HG02970 (cell line): ENCODE data around the gene PLA2G12B.
"Not testable (repeated sequence)": the region's sequence is repeated elsewhere in the genome, so short reads cannot be mapped to it uniquely, and the experiment has no call there.

ENCODE experiments used
- ATAC-seq: cut with Tn5 transposase; IDR thresholded peaks from one replicate; pipeline ENCODE4 v1.9.1; 2021; ENCODE audit warnings: mild to moderate bottlenecking, moderate library complexity, moderate number of reproducible peaks; ENCODE audit not compliant: unreplicated experiment, low FRiP score

Gene PLA2G12B, protein sequence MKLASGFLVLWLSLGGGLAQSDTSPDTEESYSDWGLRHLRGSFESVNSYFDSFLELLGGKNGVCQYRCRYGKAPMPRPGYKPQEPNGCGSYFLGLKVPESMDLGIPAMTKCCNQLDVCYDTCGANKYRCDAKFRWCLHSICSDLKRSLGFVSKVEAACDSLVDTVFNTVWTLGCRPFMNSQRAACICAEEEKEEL

DNA sequence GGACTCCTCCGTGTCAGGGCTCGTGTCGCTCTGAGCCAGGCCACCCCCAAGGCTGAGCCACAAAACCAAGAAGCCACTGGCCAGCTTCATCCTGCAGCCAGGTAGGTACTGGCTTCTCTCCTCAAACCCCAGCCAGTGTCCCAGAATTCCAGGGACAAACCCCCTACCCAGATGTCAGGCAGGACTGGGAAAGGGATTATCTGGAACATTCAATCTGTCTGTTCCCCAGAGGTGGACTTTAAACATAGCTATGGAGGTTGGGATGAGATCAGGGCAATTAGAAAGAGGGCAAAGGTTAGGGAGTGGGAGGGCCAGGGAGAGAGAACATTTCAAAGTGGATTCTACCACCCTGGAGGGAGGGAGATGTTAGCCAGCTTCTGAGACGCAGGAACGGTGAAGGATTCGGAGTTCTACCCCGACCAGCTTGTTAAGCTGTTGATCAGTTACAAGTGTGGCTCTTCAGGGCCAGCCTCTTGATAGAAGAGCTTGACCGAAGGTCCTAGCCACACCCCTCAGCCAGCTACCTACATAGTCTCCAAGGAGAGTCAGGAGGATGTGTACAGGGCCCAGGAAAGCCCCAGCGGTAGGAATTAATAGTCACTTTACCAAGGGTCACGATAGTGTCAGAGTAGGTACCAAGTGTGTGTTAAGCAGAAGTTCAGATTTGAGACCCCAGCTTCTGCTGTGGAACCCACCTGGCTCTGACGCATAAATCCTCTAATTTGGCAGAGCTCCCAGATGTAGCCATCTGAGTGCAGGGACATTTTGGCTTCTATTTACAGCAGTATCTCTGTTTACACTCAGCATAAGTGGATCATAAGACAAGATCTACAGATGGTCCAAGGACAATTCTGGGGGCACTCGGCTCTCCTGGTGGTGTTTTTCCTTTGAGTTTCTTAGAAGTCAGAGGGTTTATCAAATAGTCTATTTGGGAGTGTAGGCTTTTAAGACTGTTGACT, at the start of gene PLA2G12B:
PLA2G12B (minus strand) TSS at position 211 of the 959 bp plus-strand sequence; CDS start at position 90, 121 bp downstream.
- no peak for ATAC-seq

DNA sequence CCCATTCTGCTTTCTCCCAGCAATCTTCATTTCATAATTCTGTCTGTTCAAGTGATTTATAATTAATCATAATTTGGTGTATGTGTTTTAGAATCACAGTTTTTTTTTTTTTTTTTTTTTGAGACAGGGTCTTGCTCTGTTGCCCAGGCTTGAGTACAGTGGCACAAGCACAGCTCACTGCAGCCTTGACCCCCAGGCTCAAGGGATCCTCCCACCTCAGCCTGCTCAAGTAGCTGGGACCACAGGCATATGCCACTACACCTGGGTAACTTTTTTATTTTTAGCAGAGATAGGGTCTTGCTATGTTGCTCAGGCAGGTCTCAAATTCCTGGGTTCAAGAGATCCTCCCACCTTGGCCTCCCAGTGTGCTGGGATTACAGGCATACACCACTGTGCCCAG, 49.2 kb upstream of the PLA2G12B start:
- ATAC-seq, result no peak

DNA sequence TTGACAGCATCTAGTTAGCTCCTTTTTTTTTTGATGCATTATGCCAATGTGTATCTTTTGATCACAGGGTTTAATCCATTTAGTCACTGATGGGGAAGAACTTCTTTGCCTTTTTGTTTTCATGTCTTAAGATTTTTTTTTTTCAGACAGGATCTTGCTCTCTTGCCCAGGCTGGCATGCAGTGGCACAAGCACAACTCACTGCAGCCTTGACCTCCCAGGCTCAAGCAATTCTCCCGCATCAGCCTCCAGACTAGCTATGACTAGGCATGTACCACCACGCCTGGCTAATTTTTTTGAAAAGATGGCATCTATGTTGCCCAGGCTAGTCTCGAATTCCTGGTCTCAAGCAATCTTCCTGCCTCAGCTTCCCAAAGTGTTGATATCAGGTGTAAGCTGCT, 46.4 kb upstream of the PLA2G12B start:
- no peak for ATAC-seq

DNA sequence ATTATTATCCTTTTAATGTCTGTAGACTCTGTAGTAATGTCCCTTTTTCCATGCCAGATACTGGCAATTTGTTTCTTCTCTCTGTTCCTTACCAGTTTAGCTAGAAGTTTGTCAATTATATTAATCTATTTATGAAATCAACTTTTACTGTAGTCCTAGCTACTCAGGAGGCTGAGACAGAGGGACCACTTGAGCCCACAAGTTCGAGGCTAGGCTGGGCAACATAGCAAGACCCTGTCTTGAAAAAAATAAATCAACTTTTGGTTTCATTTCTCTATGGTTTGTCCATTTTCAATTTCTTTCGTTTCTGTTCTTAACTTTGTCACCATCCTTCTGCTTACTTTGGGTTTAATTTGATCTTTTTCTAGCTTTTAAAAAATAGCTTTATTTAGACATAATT, 42.5 kb upstream of the PLA2G12B start:
- ATAC-seq, result no peak

DNA sequence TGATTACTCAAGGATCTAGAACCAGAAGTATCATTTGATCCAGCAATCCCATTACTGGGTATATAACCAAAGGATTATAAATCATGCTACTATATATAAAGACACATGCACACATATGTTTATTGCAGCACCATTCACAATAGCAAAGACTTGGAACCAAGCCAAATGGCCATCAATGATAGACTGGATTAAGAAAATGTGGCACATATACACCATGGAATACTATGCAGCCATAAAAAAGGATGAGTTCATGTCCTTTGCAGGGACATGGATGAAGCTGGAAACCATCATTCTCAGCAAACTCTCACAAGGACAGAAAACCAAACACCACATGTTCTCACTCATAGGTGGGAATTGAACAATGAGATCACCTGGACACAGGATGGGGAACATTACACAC, 40.9 kb upstream of the PLA2G12B start:
- not testable (repeated sequence) for ATAC-seq

DNA sequence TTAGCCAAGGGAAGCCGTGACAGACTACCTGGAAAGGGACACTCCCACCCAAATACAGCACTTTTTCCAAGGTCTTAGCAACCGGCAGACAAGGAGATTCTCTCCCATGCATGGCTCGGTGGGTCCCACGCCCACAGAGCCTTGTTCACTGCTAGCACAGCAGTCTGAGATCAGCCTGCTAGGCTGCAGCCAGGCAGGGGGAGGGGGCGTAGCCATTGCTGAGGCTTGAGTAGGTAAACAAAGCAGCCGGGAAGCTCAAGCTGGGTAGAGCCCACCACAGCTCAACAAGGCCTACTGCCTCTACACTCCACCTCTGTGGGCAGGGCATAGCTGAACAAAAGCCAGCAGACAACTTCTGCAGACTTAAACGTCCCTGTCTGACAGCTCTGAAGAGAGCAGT, 35.2 kb upstream of the PLA2G12B start:
- not testable (repeated sequence) for ATAC-seq

DNA sequence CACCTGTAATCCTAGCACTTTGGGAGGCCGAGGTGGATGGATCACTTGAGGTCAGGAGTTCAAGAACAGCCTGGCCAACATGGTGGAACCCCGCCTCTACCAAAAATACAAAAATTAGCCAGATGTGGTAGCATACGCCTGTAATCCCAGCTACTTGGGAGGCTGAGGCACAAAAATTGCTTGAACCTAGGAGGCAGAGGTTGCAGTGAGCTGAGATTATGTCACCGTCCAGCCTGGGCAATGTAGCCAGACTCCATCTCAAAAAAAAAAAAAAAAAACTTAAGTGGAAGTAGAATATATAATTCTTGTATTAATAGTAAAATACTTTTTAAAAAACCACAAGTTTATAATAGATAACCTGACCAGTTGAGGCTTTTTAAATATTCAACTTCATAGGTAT, 30.0 kb upstream of the PLA2G12B start:
- ATAC-seq, result not testable (repeated sequence)

DNA sequence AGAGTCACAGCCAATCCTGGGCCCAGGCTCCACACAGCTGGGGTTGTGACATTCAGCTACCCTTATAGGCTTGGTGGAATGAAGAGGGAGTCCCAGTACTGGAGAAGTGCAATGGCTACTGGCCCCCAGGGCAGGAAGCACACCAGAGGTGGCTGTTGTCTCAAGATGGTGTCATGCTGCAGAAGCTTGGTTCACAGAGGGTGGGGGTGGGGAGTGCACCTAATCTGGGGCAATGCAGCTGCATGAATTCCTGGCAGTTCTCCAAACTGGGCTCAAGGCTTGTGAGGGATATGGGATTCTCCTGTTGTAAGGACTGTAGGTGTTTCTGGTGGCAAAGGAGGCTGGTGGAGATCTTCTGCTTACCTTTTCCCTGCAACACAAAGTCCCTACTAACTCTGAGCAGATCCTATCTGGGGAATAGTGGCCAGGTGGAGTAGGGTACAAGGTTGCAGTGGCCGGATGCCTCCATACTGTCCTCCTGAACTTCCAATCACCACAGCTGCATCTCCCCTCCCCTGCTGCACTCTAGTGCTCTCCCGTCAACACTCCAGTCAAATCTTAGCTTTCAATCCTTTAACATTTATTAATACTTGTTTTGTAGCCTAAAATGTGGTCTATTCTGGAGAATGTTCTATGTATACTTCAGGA, 27.4 kb upstream of the PLA2G12B start:
- no peak for ATAC-seq

DNA sequence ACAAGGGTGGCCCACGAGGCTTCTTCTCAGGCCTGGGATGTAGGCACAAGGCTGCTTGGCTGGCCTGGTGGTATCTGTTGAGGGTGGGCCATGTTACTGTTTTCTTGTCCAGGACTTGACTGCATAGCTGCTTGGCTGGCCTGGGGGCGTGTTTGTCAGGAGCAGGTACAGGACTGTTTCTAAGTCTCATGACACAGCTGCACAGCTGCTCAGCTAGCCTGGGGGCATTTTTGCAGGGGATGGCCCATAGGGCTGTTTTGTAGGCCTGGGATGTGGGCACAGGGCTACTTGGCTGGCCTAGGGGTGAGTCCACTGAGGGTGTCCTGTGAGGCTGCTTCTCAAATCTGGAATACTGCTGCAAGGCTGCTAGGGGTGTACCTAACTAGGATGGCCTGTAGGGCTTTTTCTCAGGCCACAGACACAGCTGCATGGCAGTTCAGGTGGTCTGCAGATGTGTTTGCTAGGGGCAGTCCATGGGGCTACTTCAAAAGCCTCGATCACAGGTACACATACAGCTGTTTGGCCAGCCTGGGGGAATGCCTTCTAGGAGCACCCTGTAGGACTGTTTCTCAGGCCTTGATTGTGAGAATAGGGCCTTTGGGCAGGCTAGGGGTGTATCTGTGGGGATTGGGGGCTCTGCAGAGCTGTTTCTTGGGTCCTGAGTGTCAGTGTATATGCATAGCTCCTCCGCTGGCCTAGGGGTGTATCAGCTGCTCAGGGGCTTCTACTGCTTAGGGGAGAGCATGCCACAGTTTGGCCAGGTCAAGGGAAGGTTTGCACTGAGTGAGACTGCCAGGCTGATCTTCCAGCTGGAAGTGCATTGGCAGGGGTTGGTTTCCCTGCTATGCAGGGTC, 26.6 kb upstream of the PLA2G12B start:
- no peak for ATAC-seq

DNA sequence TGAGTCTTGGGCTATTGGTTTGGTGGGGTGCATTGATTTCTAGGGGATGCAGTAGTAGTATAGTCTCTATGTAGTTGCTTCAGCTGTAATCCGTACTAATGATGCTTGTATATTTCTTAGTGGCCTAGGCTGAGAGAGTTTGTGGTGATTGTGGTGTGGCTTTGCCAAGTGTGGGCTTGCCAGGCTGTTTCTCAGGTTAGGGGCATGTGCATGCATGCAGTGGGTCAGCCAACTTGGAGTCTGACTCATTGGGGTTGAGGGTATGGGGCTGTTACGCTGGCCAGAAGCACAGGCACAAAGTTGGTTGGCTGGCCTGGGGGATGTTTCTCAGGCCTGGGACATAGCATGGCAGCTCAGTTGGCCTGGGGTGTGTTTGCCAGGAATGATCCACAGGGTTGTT, 25.7 kb upstream of the PLA2G12B start:
- no peak for ATAC-seq

DNA sequence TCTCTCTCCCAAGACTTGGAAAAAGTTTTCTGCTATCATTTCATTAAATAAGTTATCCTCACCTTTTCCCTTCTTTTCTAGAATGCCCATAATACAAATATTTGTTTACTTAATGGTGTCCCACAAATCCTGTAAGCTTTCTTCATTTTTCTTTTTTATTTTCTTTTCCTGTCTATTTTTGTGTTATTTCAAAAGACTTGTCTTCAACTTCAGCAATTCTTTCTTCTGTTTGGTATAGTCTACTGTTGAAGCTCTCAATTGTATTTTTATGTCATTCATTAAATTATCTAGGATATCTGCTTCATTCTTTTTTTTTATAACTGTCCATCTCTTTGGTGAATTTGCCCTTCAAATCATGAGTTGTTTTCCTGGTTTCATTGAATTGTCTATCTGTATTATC, 25.1 kb upstream of the PLA2G12B start:
- ATAC-seq, result no peak

DNA sequence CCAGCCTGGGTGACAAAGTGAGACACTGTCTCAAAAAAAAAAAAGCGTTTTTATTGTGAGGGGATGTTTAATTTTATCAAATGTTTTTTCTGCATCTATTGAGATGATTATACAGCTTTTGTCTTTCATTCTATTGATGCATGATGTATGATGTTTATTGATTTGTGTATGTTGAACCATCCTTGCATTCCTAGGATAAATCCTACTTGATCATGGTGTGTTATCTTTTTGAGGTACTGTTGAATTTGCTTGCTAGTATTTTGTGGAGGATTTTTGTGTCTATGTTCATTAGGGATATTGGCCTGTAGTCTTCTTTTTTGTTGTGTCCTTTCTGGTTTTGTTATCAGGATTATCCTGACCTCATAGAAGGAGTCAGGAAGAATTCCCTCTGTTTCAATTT, 22.3 kb upstream of the PLA2G12B start:
- ATAC-seq, result no peak

DNA sequence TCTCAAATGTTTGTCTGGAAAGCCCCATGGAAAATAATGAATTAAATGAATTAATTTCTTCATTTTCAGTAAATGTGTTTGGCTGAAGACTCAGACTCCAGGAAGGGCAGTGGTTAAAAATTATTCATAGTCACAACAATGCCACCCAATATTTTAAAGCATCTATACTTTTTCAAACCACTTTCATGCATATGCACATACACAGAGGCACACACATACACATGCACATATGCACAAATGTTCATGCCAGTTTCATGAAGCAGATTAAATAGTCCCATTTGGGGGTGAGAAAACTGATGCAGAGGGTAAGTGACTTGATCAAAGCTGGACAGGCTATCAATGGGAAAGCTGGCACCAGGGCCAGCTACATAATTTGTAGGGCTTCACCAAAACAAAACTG, 1.4 kb upstream of the PLA2G12B start:
- ATAC-seq, result no peak

DNA sequence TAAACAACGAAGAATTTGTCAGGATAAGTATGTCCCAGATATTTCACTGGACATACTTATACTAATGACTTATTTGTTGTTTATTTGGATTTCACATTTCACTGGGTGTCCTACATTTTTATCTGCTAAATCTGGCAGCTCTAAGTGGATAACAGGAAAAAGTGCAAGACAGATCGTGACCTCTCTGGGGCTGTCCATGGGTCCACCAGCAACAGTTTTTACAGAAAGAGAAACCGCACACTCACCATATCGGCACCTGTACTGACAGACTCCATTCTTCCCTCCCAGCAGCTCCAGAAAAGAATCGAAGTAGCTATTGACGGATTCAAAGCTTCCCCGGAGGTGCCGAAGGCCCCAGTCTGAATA, 393 bp downstream of the PLA2G12B start:
- no peak for ATAC-seq

DNA sequence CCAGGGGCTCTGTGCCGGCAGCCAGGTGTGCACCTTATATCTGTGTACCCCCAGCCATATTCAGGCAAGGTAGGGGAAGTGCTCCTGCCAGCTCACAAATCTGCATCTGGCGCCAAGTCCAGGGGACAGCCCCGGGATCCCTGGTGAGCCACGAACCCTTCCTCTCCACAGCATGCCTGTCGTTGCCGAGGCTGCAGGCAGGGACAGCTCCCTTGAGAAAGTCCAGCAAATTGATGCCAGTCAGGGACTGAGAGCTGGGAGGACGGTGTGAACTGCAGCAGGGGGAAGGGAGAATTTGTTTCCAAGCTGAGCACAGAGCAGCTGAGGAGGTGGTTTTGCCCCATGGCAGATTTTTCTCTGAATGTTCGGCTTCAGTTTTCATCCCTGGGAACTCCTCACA, 919 bp downstream of the PLA2G12B start:
- no peak for ATAC-seq

DNA sequence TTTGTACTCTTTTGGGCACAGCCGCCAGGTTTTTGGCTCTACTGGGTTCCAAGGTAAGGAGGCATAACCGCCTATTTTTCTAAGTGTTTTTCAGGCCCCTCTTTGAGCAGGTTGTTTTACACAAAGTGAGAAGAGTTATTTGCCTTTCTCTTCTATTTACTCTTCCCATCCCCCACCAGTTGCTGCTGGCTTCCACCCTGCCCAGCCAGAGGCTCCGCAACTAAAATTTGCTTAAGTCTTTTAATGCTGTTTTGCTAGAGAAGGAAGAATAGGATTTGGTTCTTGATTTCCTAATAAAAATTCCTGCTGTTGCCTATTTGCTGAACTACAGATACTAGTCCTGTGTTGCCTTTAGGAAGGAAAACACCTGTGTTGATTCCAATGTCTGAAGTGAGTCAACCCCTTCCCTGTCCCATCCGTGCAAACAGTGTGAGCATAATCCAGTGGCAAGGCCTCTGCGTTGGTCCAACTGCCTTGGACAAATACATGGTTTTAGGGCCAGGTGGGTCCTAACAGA, 1.9 kb downstream of the PLA2G12B start:
- no peak for ATAC-seq

DNA sequence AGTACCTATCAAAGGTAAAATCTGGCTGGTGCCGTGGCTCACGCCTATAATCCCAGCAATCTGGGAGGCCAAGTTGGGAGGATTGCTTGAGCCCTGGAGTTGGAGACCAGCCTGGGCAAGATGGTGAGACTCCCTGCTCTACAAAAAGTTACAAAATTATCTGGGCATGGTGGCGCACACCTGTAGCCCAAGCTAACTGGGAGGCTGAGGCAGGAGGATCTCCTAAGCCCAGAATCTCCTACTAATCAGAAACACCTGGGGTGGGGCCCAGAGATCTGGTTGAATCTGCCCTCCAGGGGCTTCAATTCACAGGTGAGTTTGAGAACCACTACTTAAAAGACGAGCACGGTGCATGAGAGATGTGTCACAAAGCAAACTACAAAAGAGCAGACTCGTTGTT, 2.4 kb downstream of the PLA2G12B start:
- ATAC-seq, result no peak

DNA sequence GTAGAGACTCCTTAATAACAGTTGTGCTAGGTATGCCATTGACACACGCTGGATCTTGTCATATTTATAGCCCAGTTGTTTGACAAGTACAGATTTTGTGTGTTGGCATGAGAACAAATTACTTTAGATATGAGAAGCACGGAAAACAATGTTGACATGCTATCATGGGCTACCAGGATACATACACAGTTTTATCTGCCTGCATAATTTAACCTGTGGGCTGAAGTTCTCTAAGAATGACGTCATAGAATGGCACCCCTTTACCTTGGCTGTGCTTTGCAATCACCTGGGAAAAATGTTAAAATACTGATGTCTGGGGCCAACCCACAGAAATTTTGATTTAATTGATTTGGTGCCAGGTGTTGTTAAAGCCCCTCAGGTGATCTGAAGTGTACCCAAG, 2.8 kb downstream of the PLA2G12B start:
- no peak for ATAC-seq

DNA sequence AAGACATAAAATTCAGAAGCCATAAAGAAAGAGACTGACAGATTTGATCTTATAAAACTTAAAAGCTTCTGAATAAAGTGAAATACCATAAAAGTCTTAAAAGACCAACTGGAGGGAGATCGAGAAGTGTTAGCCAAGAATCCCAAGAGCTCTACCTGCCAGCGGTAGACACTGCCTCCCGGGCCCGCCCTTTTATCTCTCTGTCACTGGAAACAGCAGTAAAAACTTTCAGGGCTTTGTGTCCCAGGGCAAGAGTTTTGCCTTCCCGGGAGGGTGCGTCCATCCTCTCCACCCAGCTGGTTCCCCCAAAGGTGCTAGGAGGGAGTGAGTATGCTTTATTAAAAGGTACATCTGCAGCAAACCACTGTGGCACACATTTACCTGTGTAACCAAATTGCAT, 5.8 kb downstream of the PLA2G12B start:
- no peak for ATAC-seq

DNA sequence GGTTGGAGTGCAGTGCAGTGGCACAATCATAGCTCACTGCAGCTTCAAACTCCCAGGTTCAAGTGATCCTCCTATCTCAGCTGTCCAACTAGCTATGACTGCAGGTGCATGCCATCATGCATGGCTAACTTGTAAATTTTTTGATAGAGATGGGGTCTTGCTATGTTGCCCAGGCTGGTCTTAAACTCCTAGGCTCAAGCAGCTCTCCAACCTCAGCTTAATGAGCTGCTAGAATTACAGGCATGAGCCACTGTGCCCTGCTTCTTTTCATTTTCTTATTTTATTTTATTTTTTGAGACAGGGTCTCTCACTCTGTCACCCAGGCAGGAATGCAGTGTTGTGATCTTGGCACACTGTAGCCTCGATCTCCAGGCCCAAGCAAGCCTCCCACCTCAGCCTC, 7.6 kb downstream of the PLA2G12B start:
- ATAC-seq, result no peak
